ENCODE measurements around the gene UGT2A2. TPM values are rescaled to one million over a fixed set of nuclear protein-coding genes. Genes with fewer than 3 reads are reported as not detected.

UGT2A2 gene
- total RNA-seq, 3 donors from 2014 or later: not detected

DNA sequence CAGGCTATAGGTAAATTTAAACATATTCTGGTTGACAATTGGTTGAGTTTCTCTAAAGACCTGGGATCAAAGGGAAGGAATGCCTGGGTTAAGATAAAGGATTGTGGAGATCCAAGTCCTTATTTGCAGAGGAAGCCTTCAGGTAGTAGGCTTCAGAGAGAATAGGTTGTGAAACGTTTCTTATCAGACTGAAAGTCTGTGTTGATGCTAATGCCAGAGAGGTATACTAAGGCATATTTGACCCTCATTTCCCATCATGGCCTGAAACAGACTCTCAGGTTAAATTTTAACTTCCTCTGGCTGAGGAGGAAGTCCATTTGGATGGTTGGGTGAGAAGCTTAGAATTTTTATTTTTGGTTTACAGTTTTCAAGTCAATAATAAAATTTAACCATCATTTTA is 48.1 kb downstream of the UGT2A2 start:
- Histone ChIP-seq H3K4me1 (ENCODE audit: low read depth) (no peaks in the 10 kb centered on the region), H3K4me3 (no peak overlapping the region), H3K9me3 (no peaks in the 10 kb centered on the region), H3K36me3 (ENCODE audit: low read depth) (no peaks in the 10 kb centered on the region)
- intact Hi-C loops (cut with DNase I, micrococcal nuclease): no loop called here
- ATAC-seq (no peak), DNase-seq (no peak)
- TF ChIP-seq, protein P1, sequence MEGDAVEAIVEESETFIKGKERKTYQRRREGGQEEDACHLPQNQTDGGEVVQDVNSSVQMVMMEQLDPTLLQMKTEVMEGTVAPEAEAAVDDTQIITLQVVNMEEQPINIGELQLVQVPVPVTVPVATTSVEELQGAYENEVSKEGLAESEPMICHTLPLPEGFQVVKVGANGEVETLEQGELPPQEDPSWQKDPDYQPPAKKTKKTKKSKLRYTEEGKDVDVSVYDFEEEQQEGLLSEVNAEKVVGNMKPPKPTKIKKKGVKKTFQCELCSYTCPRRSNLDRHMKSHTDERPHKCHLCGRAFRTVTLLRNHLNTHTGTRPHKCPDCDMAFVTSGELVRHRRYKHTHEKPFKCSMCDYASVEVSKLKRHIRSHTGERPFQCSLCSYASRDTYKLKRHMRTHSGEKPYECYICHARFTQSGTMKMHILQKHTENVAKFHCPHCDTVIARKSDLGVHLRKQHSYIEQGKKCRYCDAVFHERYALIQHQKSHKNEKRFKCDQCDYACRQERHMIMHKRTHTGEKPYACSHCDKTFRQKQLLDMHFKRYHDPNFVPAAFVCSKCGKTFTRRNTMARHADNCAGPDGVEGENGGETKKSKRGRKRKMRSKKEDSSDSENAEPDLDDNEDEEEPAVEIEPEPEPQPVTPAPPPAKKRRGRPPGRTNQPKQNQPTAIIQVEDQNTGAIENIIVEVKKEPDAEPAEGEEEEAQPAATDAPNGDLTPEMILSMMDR (IDR thresholded peaks at IDR 0.05): no peak

DNA sequence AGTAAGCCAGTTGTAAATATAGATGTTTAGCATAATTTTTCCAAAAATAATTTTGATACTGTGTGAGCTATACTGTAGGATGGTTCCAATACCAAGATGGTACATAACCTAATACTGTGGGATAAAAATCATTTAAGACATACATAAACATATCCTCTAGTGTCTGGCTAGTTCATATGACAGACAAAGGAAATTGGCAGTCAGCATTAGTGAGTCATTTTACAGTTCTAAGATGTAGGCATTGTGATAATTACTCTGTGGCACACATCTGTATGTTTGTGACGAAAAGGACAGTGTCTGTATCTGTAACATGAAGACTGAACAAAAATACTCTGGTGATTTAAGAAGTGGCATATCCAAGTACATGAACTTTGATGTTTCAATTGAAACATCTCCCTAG is 49.6 kb downstream of the UGT2A2 start:
- no peak overlapping the region for H3K4me3 ChIP-seq
- ATAC-seq: no peak
- TF ChIP-seq, protein P1 (IDR thresholded peaks at IDR 0.05): no peak
- H3K9me3 ChIP-seq: no peaks in the 10 kb centered on the region
- no peak for DNase-seq
- no peaks in the 10 kb centered on the region for H3K4me1 ChIP-seq (ENCODE audit: low read depth)
- intact Hi-C loops (cut with DNase I, micrococcal nuclease): no loop called here
- no peaks in the 10 kb centered on the region for H3K36me3 ChIP-seq (ENCODE audit: low read depth)

DNA sequence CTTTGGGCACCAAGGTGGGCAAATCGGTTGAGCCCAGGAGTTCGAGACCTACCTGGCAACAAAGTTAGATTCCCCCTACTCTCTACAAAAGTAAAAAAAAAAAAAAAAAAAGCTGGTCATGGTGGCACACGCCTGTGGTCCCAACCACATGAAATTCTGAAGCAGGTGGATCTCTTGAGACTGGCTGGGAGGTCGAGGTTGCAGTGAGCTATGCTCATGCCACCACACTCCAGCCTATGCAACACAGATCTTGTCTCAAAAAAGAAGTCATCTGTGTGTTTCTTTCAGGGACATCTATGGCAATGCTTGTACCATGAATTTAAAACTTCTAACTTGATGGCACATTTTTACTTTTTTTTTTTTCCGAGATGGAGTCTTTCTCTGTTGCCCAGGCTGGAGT is 55.3 kb downstream of the UGT2A2 start:
- Histone ChIP-seq H3K4me3 (no peak overlapping the region), H3K4me1 (ENCODE audit: low read depth) (no peaks in the 10 kb centered on the region), H3K9me3 (no peaks in the 10 kb centered on the region), H3K36me3 (ENCODE audit: low read depth) (no peaks in the 10 kb centered on the region)
- intact Hi-C loops (cut with DNase I, micrococcal nuclease): no loop called here
- DNase-seq (no peak), ATAC-seq (no peak)
- TF ChIP-seq, protein P1 (IDR thresholded peaks at IDR 0.05): no peak

DNA sequence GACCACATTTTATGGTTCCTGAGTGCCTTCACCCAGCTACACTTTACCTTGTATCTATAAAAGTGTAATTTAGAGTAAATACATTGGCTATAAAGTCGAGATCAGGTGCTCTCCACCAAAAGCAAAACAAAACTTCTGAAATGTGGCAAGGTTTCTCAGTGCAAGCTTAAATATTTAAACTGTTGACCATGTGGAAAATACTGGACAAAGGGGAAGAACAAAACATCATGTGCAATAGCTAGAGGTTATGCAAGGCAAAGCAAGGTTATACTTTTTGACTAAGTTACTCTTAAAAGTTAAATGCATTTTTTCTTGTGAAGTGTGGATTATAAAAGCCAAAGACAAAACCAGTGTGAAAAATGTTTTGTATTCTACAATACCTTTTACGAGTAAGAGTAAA is 55.9 kb downstream of the UGT2A2 start:
- H3K9me3 ChIP-seq: no peaks in the 10 kb centered on the region
- ATAC-seq (no peak), DNase-seq (no peak)
- intact Hi-C loops (cut with DNase I, micrococcal nuclease): no loop called here
- H3K4me3 ChIP-seq: no peak overlapping the region
- no peaks in the 10 kb centered on the region for H3K4me1 ChIP-seq (ENCODE audit: low read depth)
- TF ChIP-seq, protein P1 (IDR thresholded peaks at IDR 0.05): no peak
- H3K36me3 ChIP-seq (ENCODE audit: low read depth): no peaks in the 10 kb centered on the region

DNA sequence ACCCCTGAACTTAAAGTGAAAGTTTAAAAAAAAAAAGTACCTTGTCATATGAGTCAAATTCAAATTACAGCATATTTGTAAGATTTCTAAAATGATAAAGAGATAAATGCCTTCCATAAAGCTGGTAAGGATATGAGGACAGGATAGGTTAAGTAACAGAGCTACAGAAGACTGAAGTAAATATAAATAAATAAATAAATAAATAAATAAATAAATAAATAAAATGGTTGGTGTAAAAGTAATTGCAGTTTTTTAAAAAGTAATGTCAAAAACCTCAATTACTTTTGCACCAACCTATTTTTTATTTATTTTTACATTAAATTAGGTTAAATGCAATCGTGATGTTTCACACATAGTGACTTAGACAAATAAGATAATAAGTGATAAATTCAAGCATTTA is 62.2 kb downstream of the UGT2A2 start:
- no peak overlapping the region for H3K4me3 ChIP-seq
- DNase-seq (no peak), ATAC-seq (no peak)
- intact Hi-C loops (cut with DNase I, micrococcal nuclease): no loop called here
- no peaks in the 10 kb centered on the region for H3K36me3 ChIP-seq (ENCODE audit: low read depth)
- no peaks in the 10 kb centered on the region for H3K4me1 ChIP-seq (ENCODE audit: low read depth)
- H3K9me3 ChIP-seq: no peaks in the 10 kb centered on the region
- TF ChIP-seq, protein P1 (IDR thresholded peaks at IDR 0.05): no peak

DNA sequence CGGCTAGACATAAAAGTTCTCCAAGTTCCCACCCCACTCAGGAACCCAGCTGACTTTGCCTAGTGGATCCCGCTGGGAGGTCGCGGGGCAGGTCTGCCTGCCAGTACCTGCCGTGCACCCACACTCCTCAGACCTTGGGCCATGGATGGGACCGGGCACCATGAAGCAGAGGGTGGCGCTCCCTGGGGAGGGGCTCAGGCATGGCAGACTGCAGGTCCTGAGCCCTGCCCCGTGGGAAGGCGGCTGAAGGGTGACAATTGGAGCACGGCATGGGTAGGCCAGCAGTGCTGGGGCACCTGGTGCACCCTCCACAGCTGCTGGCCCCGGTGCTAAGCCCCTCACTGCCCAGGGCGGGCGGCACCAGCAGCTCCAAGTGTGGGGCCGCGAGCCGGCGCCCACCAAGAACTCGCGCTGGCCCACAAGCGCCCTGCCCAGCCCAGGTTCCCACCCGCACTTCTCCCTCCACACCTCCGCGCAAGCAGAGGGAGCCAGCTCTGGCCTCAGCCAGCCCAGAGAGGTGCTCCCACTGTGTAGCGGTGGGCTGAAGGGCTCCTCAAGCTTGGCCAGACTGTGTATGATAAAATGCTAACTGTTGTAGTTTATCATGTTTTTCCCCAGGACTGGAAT is 63.1 kb downstream of the UGT2A2 start:
- intact Hi-C loops (cut with DNase I, micrococcal nuclease): no loop called here
- no peak overlapping the region for H3K4me3 ChIP-seq
- no peak for DNase-seq
- TF ChIP-seq, protein P1 (IDR thresholded peaks at IDR 0.05): no peak
- H3K4me1 ChIP-seq (ENCODE audit: low read depth): no peaks in the 10 kb centered on the region
- no peak for ATAC-seq
- H3K36me3 ChIP-seq (ENCODE audit: low read depth): no peaks in the 10 kb centered on the region
- no peaks in the 10 kb centered on the region for H3K9me3 ChIP-seq
